PC-9 (cell line): ENCODE measurements around the gene GTF2F2. TPM values are rescaled to one million over a fixed set of nuclear protein-coding genes. Genes with fewer than 3 reads are reported as not detected.

Source experiments
- BruUV-seq: library from RNA; stranded (reverse); fragments of 400-500 nt; replicated peaks from 2 replicates; lab custom pipeline; 2021; lab: Mats Ljungman, UMichigan
- CTCF ChIA-PET: fragments of 300-600 bp; sonication (Branson Sonifier 250); formaldehyde crosslinking; loops from one replicate; lab custom pipeline; 2022; ENCODE audit warnings: antibody characterized with exemption; lab: Charles Lee
- POLR2A ChIA-PET: fragments of 300-600 bp; sonication (Branson Sonifier 250); formaldehyde crosslinking; loops from one replicate; lab custom pipeline; 2022; ENCODE audit warnings: antibody characterized with exemption; ENCODE audit not compliant: unreplicated experiment; lab: Charles Lee
- DNase-seq, 2 experiments: peaks; one replicate each; pipeline versions ENCODE4 v3.0.0 to v3.0.0-alpha.2; 2015 to 2022; ENCODE audit warnings: mixed read lengths in 1 of 2
- H2AFZ ChIP-seq: fragments of 200-600 bp; sonication (generic); 2 replicates; pipeline ENCODE4 v1.8.1; 2017; ENCODE audit warnings: antibody characterized with exemption
- H3F3A ChIP-seq: fragments of 200-600 bp; sonication (generic); 2 replicates; pipeline ENCODE4 v1.8.1; 2017; ENCODE audit warnings: antibody characterized with exemption, mild to moderate bottlenecking, low read depth; ENCODE audit not compliant: insufficient read depth
- H3K27ac ChIP-seq: fragments of 200-600 bp; sonication (generic); 2 replicates; pipeline ENCODE4 v1.6.1; 2016; ENCODE audit warnings: mixed run types
- H3K27me3 ChIP-seq: fragments of 200-600 bp; sonication (generic); 2 replicates; pipeline ENCODE4 v1.6.1; 2016; ENCODE audit warnings: low read depth, mixed run types; ENCODE audit not compliant: insufficient read depth
- H3K36me3 ChIP-seq: fragments of 200-600 bp; sonication (generic); 2 replicates; pipeline ENCODE4 v1.6.1; 2016; ENCODE audit warnings: low read depth, mixed run types
- H3K4me1 ChIP-seq: fragments of 200-600 bp; sonication (generic); replicated peaks from 2 replicates; pipeline ENCODE4 v1.6.1; 2016; ENCODE audit warnings: mixed run types; ENCODE audit not compliant: insufficient read depth
- H3K4me2 ChIP-seq: fragments of 200-600 bp; sonication (generic); 2 replicates; pipeline ENCODE4 v1.6.1; 2017; ENCODE audit warnings: mixed run types
- H3K4me3 ChIP-seq: fragments of 200-600 bp; sonication (generic); 2 replicates; pipeline ENCODE4 v1.6.1; 2016; ENCODE audit warnings: mixed run types
- H3K79me2 ChIP-seq: fragments of 200-600 bp; sonication (generic); 2 replicates; pipeline ENCODE4 v1.6.1; 2017; ENCODE audit warnings: low read depth, mixed run types
- H3K9me2 ChIP-seq: fragments of 200-600 bp; sonication (generic); 2 replicates; pipeline ENCODE4 v1.8.1; 2017; ENCODE audit warnings: mild to moderate bottlenecking; ENCODE audit not compliant: insufficient read depth
- H3K9me3 ChIP-seq: fragments of 200-600 bp; sonication (generic); 2 replicates; pipeline ENCODE4 v1.8.1; 2016; ENCODE audit warnings: low read depth; ENCODE audit not compliant: insufficient read depth
- H4K20me1 ChIP-seq: fragments of 200-600 bp; sonication (generic); 2 replicates; pipeline ENCODE4 v1.8.1; 2017; ENCODE audit not compliant: insufficient read depth
- EZH2 ChIP-seq: fragments of 200-600 bp; sonication (generic); IDR thresholded peaks from 2 replicates; pipeline ENCODE4 v1.8.0; 2017; ENCODE audit warnings: antibody characterized with exemption, low read depth
- intact Hi-C: fragments of 100-400 bp; cut with micrococcal nuclease; formaldehyde crosslinking; loops from one replicate; pipeline ENCODE4 v1.10.0; 2022; ENCODE audit not compliant: unreplicated experiment
- total RNA-seq: library from RNA; stranded (reverse); gene quantifications from 2 replicates; pipeline ENCODE4 v1.2.3, GENCODE V29; 2021
- TF ChIP-seq, protein P1 (sequence below): fragments of 200-600 bp; sonication (generic); conservative IDR thresholded peaks from 2 replicates; pipeline ENCODE4 v1.6.1; 2017; ENCODE audit warnings: mixed run types, antibody characterized with exemption, mild to moderate bottlenecking, moderate library complexity

Gene GTF2F2
- total RNA-seq, 1 experiment from 2014 or later, result 28.8 TPM

GRCh38 chr13:45316996-45317395, 196.7 kb downstream of the GTF2F2 start:
- no peaks in the 10 kb centered on the region for H3K9me2 ChIP-seq
- no peaks in the 10 kb centered on the region for H3K27me3 ChIP-seq
- no peaks in the 10 kb centered on the region; the same call in 1 of the 2 replicates for H3F3A ChIP-seq
- H4K20me1 ChIP-seq, result no peaks in the 10 kb centered on the region
- no peaks in the 10 kb centered on the region for H3K4me1 ChIP-seq
- H3K36me3 ChIP-seq, result no peaks in the 10 kb centered on the region
- ChIA-PET POLR2A (no interaction called here), CTCF (no interaction called here)
- intact Hi-C loops, result no loop called here
- BruUV-seq, result no TSS peak
- H3K27ac ChIP-seq, result no peak overlapping the region
- DNase-seq, result no peak
- no peak overlapping the region for H3K4me3 ChIP-seq
- no peak overlapping the region for H3K4me2 ChIP-seq
- H3K9me3 ChIP-seq, result no peaks in the 10 kb centered on the region
- H2AFZ ChIP-seq, result no peak overlapping the region
- no peak for TF ChIP-seq EZH2
- TF ChIP-seq, protein P1, sequence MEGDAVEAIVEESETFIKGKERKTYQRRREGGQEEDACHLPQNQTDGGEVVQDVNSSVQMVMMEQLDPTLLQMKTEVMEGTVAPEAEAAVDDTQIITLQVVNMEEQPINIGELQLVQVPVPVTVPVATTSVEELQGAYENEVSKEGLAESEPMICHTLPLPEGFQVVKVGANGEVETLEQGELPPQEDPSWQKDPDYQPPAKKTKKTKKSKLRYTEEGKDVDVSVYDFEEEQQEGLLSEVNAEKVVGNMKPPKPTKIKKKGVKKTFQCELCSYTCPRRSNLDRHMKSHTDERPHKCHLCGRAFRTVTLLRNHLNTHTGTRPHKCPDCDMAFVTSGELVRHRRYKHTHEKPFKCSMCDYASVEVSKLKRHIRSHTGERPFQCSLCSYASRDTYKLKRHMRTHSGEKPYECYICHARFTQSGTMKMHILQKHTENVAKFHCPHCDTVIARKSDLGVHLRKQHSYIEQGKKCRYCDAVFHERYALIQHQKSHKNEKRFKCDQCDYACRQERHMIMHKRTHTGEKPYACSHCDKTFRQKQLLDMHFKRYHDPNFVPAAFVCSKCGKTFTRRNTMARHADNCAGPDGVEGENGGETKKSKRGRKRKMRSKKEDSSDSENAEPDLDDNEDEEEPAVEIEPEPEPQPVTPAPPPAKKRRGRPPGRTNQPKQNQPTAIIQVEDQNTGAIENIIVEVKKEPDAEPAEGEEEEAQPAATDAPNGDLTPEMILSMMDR, result no peak
- H3K79me2 ChIP-seq, result no peaks in the 10 kb centered on the region

DNA sequence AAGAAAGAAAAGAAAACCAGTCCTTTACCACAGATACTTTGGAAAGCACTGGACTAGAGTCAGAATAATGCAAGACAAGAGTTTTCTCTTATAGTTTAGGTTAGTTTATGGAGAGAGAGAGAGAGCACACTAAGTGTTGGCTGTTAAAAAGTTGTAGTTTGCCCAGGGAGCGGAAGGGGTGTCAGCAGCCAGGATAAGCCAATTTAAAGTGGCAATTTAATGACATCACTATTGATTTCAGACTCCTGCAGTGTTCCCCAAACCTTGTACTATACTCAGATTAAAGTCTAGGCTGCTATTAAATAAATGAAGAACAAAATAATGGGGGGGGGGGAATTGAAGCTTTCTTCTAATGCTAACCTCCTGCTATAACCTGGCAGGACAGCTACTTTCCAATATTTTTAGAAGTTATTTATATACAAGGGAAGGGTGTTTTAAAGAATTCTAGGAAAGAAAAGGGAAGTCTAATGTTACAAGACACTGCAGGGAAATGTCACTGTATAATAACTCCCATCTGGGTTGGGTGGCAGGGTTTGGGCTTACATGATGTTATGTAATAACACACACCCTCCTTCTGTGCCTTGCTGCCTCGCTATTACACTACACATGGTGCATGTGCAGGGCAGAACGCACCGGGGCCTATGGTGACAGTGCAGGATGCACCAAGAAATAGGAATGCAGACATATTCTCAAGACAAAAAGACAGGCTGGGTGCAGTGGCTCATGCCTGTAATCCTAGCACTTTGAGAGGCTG, 200.7 kb downstream of the GTF2F2 start:
- H3K27me3 ChIP-seq, result no peaks in the 10 kb centered on the region
- intact Hi-C loops, result no loop called here
- H4K20me1 ChIP-seq, result no peaks in the 10 kb centered on the region
- DNase-seq, result no peak
- no peak overlapping the region for H3K4me3 ChIP-seq
- no peak for TF ChIP-seq EZH2
- TF ChIP-seq, protein P1, result no peak
- H2AFZ ChIP-seq, result no peak overlapping the region
- ChIA-PET POLR2A (no interaction called here), CTCF (no interaction called here)
- no peaks in the 10 kb centered on the region for H3K36me3 ChIP-seq
- H3K4me1 ChIP-seq, result peaks cover 7% of the 10 kb centered on the region
- H3K27ac ChIP-seq, result no peak overlapping the region
- no TSS peak for BruUV-seq
- H3K9me2 ChIP-seq, result no peaks in the 10 kb centered on the region
- no peak overlapping the region for H3K4me2 ChIP-seq
- H3F3A ChIP-seq, result peaks cover 14% of the 10 kb centered on the region; the same call in 1 of the 2 replicates
- H3K9me3 ChIP-seq, result no peaks in the 10 kb centered on the region
- H3K79me2 ChIP-seq, result no peaks in the 10 kb centered on the region

DNA sequence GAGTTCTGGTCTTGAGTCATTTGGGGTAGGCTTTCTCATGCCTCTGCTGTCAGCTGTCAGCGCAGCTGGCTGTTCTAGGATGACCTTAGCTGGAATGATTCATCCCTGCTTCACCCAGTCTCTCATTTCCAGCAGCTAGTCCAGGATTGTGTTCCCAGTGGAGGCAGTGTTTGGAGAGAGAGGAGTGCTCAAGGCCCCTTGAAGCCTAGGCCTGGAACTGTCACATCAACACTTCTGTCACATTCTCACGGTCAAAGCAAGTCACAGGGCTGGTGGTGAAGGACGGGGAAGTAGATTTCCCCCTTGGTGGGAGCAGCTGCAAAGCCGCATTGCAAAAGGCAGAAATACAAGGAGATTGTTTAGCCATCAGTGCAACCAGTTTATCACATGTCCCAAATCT, 205.5 kb downstream of the GTF2F2 start:
- Histone ChIP-seq H3K36me3 (no peaks in the 10 kb centered on the region), H3K9me2 (no peaks in the 10 kb centered on the region), H3F3A (peaks cover 52% of the 10 kb centered on the region), H4K20me1 (no peaks in the 10 kb centered on the region), H3K4me3 (no peak overlapping the region), H3K9me3 (no peaks in the 10 kb centered on the region), H3K79me2 (no peaks in the 10 kb centered on the region), H3K27ac (no peak overlapping the region), H3K4me2 (peak overlapping the region; percentile 22; the same call in 1 of the 2 replicates), H3K27me3 (no peaks in the 10 kb centered on the region), H2AFZ (no peak overlapping the region), H3K4me1 (peaks cover 36% of the 10 kb centered on the region)
- intact Hi-C loops, result no loop called here
- ChIA-PET CTCF (no interaction called here), POLR2A (interaction anchor here (0.6 to 1.1 kb wide), 3 partner anchors 10 to 183 kb away, joined by 3 read pairs; no protein-coding TSS in a partner anchor)
- peak in 1 of 2 experiments; percentile 45 for DNase-seq
- TF ChIP-seq, protein P1, result no peak
- TF ChIP-seq EZH2, result no peak
- BruUV-seq, result no TSS peak
